Measurements from ENCODE around the gene TMC8. TPM values are rescaled to one million over a fixed set of nuclear protein-coding genes. Genes with fewer than 3 reads are reported as not detected.
A peak's percentile ranks its signal among the peaks of the same experiment; 100 is the strongest.

The TMC8 gene
- total and polyA plus RNA-seq, 3 experiments from 2014 or later, result 117 to 139 (median 126) TPM

- Mint-ChIP-seq H3K9me3 (no peaks in the 10 kb centered on the region), H3K4me3 (no peak overlapping the region), H3K4me1 (no peaks in the 10 kb centered on the region), H3K27me3 (no peaks in the 10 kb centered on the region), H3K27ac (no peak overlapping the region), H3K36me3 (peaks cover 0 to 95% (median 17%) of the 10 kb centered on the region in 3 donors)
- Histone ChIP-seq H3K9me3 (ENCODE audit: low read length) (no peaks in the 10 kb centered on the region), H3K4me3 (ENCODE audit: low read length) (no peak overlapping the region), H3K4me1 (ENCODE audit: insufficient read depth, low read length) (no peaks in the 10 kb centered on the region), H3K27me3 (ENCODE audit: insufficient read depth, low read length, poor library complexity, severe bottlenecking) (no peaks in the 10 kb centered on the region), H3K27ac (ENCODE audit: low read depth, low read length) (no peak overlapping the region), H3K36me3 (ENCODE audit: insufficient read depth, low read length) (peaks cover 70% of the 10 kb centered on the region)
- ChIA-PET POLR2A (no interaction called here), CTCF (no interaction called here)
- no peak for DNase-seq
These were observed 37.7 kb upstream of the TMC8 start for GRCh38 chr17:78092794-78093324.

- ChIA-PET CTCF (interaction anchor here (1.5 kb wide), 1 partner anchor 18 kb away, joined by 4 read pairs; no protein-coding TSS in a partner anchor), POLR2A (no interaction called here)
- Histone ChIP-seq H3K27me3 (ENCODE audit: insufficient read depth, low read length, poor library complexity, severe bottlenecking) (no peaks in the 10 kb centered on the region), H3K9me3 (ENCODE audit: low read length) (no peaks in the 10 kb centered on the region), H3K27ac (ENCODE audit: low read depth, low read length) (no peak overlapping the region), H3K4me3 (ENCODE audit: low read length) (no peak overlapping the region), H3K4me1 (ENCODE audit: insufficient read depth, low read length) (no peaks in the 10 kb centered on the region), H3K36me3 (ENCODE audit: insufficient read depth, low read length) (peaks cover 74% of the 10 kb centered on the region)
- peaks cover 6 to 96% (median 21%) of the 10 kb centered on the region in 3 donors for H3K36me3 Mint-ChIP-seq
- no peaks in the 10 kb centered on the region for H3K4me1 Mint-ChIP-seq
- no peak overlapping the region for H3K4me3 Mint-ChIP-seq
- peak overlapping the region in 1 of 8 donors; percentile 33 for H3K27ac Mint-ChIP-seq
- H3K9me3 Mint-ChIP-seq, result no peaks in the 10 kb centered on the region
- no peaks in the 10 kb centered on the region for H3K27me3 Mint-ChIP-seq
- DNase-seq, result no peak
These were observed 35.5 kb upstream of the TMC8 start for GRCh38 chr17:78095035-78095434.

GRCh38 chr17:78096093-78096492 lies 34.5 kb upstream of the TMC8 start:
- no peaks in the 10 kb centered on the region for H3K4me1 ChIP-seq (ENCODE audit: insufficient read depth, low read length)
- H3K9me3 Mint-ChIP-seq, result no peaks in the 10 kb centered on the region
- H3K4me3 ChIP-seq (ENCODE audit: low read length), result no peak overlapping the region
- H3K9me3 ChIP-seq (ENCODE audit: low read length), result no peaks in the 10 kb centered on the region
- H3K27ac ChIP-seq (ENCODE audit: low read depth, low read length), result no peak overlapping the region
- H3K27me3 ChIP-seq (ENCODE audit: insufficient read depth, low read length, poor library complexity, severe bottlenecking), result no peaks in the 10 kb centered on the region
- POLR2A ChIA-PET, result no interaction called here
- no peaks in the 10 kb centered on the region for H3K27me3 Mint-ChIP-seq
- no peak for DNase-seq
- H3K4me1 Mint-ChIP-seq, result no peaks in the 10 kb centered on the region
- H3K27ac Mint-ChIP-seq, result peak overlapping the region in 1 of 8 donors; percentile 50
- CTCF ChIA-PET, result interaction anchor here (1.0 to 1.5 kb wide), 3 partner anchors 17 to 193 kb away, joined by 3 to 5 read pairs (median 4); no protein-coding TSS in a partner anchor
- peaks cover 71% of the 10 kb centered on the region for H3K36me3 ChIP-seq (ENCODE audit: insufficient read depth, low read length)
- H3K4me3 Mint-ChIP-seq, result no peak overlapping the region
- peaks cover 7 to 94% (median 21%) of the 10 kb centered on the region in 3 donors for H3K36me3 Mint-ChIP-seq

GRCh38 chr17:78101112-78101511 lies 29.5 kb upstream of the TMC8 start:
- Mint-ChIP-seq H3K9me3 (no peaks in the 10 kb centered on the region), H3K27me3 (no peaks in the 10 kb centered on the region), H3K4me1 (no peaks in the 10 kb centered on the region), H3K36me3 (peaks cover 14 to 88% (median 15%) of the 10 kb centered on the region in 3 donors), H3K27ac (peak overlapping the region in 4 of 8 donors; percentile 20 to 70 (median 63)), H3K4me3 (no peak overlapping the region)
- Histone ChIP-seq H3K9me3 (ENCODE audit: low read length) (no peaks in the 10 kb centered on the region), H3K27ac (ENCODE audit: low read depth, low read length) (no peak overlapping the region), H3K4me3 (ENCODE audit: low read length) (no peak overlapping the region), H3K27me3 (ENCODE audit: insufficient read depth, low read length, poor library complexity, severe bottlenecking) (no peaks in the 10 kb centered on the region), H3K36me3 (ENCODE audit: insufficient read depth, low read length) (peaks cover 63% of the 10 kb centered on the region), H3K4me1 (ENCODE audit: insufficient read depth, low read length) (no peaks in the 10 kb centered on the region)
- DNase-seq, result no peak
- CTCF ChIA-PET, result interaction anchor here (0.6 to 1.0 kb wide), 2 partner anchors 9 to 75 kb away, joined by 3 to 4 read pairs; no protein-coding TSS in a partner anchor
- POLR2A ChIA-PET, result no interaction called here

- CTCF ChIA-PET, result no interaction called here
- Histone ChIP-seq H3K4me3 (ENCODE audit: low read length) (no peak overlapping the region), H3K4me1 (ENCODE audit: insufficient read depth, low read length) (no peaks in the 10 kb centered on the region), H3K27ac (ENCODE audit: low read depth, low read length) (no peak overlapping the region), H3K27me3 (ENCODE audit: insufficient read depth, low read length, poor library complexity, severe bottlenecking) (no peaks in the 10 kb centered on the region), H3K36me3 (ENCODE audit: insufficient read depth, low read length) (peaks cover 59% of the 10 kb centered on the region), H3K9me3 (ENCODE audit: low read length) (no peaks in the 10 kb centered on the region)
- no peak for DNase-seq
- POLR2A ChIA-PET, result no interaction called here
- Mint-ChIP-seq H3K36me3 (peaks cover 14 to 84% (median 15%) of the 10 kb centered on the region in 3 donors), H3K9me3 (no peaks in the 10 kb centered on the region), H3K4me3 (no peak overlapping the region), H3K4me1 (no peaks in the 10 kb centered on the region), H3K27me3 (no peaks in the 10 kb centered on the region), H3K27ac (peak overlapping the region in 4 of 8 donors; percentile 20 to 90 (median 64))
These were observed 29.0 kb upstream of the TMC8 start for GRCh38 chr17:78101542-78101941.

- Mint-ChIP-seq H3K27me3 (no peaks in the 10 kb centered on the region), H3K27ac (peak overlapping the region in 2 of 8 donors; percentile 30 to 58), H3K9me3 (no peaks in the 10 kb centered on the region), H3K4me1 (peaks cover 2 to 11% (median 8%) of the 10 kb centered on the region in 3 donors), H3K36me3 (peaks cover 14 to 82% (median 15%) of the 10 kb centered on the region in 3 donors), H3K4me3 (no peak overlapping the region)
- ChIA-PET CTCF (interaction anchor here (0.9 kb wide), 1 partner anchor 73 kb away, joined by 3 read pairs; no protein-coding TSS in a partner anchor), POLR2A (no interaction called here)
- Histone ChIP-seq H3K36me3 (ENCODE audit: insufficient read depth, low read length) (peaks cover 46% of the 10 kb centered on the region), H3K27ac (ENCODE audit: low read depth, low read length) (no peak overlapping the region), H3K9me3 (ENCODE audit: low read length) (no peaks in the 10 kb centered on the region), H3K4me3 (ENCODE audit: low read length) (no peak overlapping the region), H3K4me1 (ENCODE audit: insufficient read depth, low read length) (peaks cover 5% of the 10 kb centered on the region), H3K27me3 (ENCODE audit: insufficient read depth, low read length, poor library complexity, severe bottlenecking) (no peaks in the 10 kb centered on the region)
- DNase-seq, result no peak
These were observed 27.3 kb upstream of the TMC8 start for GRCh38 chr17:78103311-78103710.

- CTCF ChIA-PET, result no interaction called here
These were observed 26.0 kb upstream of the TMC8 start for GRCh38 chr17:78104540-78104941.

GRCh38 chr17:78105101-78105500 lies 25.5 kb upstream of the TMC8 start:
- Mint-ChIP-seq H3K9me3 (no peaks in the 10 kb centered on the region), H3K27me3 (no peaks in the 10 kb centered on the region), H3K27ac (peak overlapping the region in 2 of 8 donors; percentile 26 to 27), H3K4me3 (no peak overlapping the region), H3K36me3 (peaks cover 7 to 81% (median 9%) of the 10 kb centered on the region in 3 donors), H3K4me1 (peaks cover 2 to 21% (median 8%) of the 10 kb centered on the region in 3 donors)
- no peak for DNase-seq
- Histone ChIP-seq H3K9me3 (ENCODE audit: low read length) (no peaks in the 10 kb centered on the region), H3K27me3 (ENCODE audit: insufficient read depth, low read length, poor library complexity, severe bottlenecking) (no peaks in the 10 kb centered on the region), H3K36me3 (ENCODE audit: insufficient read depth, low read length) (peaks cover 36% of the 10 kb centered on the region), H3K4me1 (ENCODE audit: insufficient read depth, low read length) (peaks cover 5% of the 10 kb centered on the region), H3K27ac (ENCODE audit: low read depth, low read length) (no peak overlapping the region), H3K4me3 (ENCODE audit: low read length) (no peak overlapping the region)
- POLR2A ChIA-PET, result no interaction called here
- CTCF ChIA-PET, result no interaction called here

More at GRCh38 chr17:78104540-78104941, 26.0 kb upstream of the TMC8 start:
- no peaks in the 10 kb centered on the region for H3K9me3 Mint-ChIP-seq
- no peak overlapping the region for H3K27ac Mint-ChIP-seq
- H3K4me1 Mint-ChIP-seq, result peaks cover 2 to 19% (median 8%) of the 10 kb centered on the region in 3 donors
- no peaks in the 10 kb centered on the region for H3K27me3 ChIP-seq (ENCODE audit: insufficient read depth, low read length, poor library complexity, severe bottlenecking)
- peaks cover 37% of the 10 kb centered on the region for H3K36me3 ChIP-seq (ENCODE audit: insufficient read depth, low read length)
- H3K27ac ChIP-seq (ENCODE audit: low read depth, low read length), result no peak overlapping the region
- H3K4me1 ChIP-seq (ENCODE audit: insufficient read depth, low read length), result peaks cover 5% of the 10 kb centered on the region
- H3K9me3 ChIP-seq (ENCODE audit: low read length), result no peaks in the 10 kb centered on the region
- no peak overlapping the region for H3K4me3 ChIP-seq (ENCODE audit: low read length)
- POLR2A ChIA-PET, result no interaction called here
- H3K36me3 Mint-ChIP-seq, result peaks cover 12 to 82% (median 14%) of the 10 kb centered on the region in 3 donors
- no peaks in the 10 kb centered on the region for H3K27me3 Mint-ChIP-seq
- H3K4me3 Mint-ChIP-seq, result no peak overlapping the region
- no peak for DNase-seq
